HG03108 (cell line): ENCODE measurements around the gene WFDC2.
"Not testable (repeated sequence)": the region's sequence is repeated elsewhere in the genome, so short reads cannot be mapped to it uniquely, and the experiment has no call there.

Source experiments
- ATAC-seq: cut with Tn5 transposase; IDR thresholded peaks from one replicate; pipeline ENCODE4 v1.9.1; 2021; ENCODE audit warnings: moderate library complexity; ENCODE audit not compliant: unreplicated experiment

Gene WFDC2

GRCh38 chr20:45450097-45450818 lies 19.3 kb upstream of the WFDC2 start:
- no peak for ATAC-seq

- ATAC-seq: no peak
Measured at GRCh38 chr20:45452238-45452637, 17.3 kb upstream of the WFDC2 start.

DNA sequence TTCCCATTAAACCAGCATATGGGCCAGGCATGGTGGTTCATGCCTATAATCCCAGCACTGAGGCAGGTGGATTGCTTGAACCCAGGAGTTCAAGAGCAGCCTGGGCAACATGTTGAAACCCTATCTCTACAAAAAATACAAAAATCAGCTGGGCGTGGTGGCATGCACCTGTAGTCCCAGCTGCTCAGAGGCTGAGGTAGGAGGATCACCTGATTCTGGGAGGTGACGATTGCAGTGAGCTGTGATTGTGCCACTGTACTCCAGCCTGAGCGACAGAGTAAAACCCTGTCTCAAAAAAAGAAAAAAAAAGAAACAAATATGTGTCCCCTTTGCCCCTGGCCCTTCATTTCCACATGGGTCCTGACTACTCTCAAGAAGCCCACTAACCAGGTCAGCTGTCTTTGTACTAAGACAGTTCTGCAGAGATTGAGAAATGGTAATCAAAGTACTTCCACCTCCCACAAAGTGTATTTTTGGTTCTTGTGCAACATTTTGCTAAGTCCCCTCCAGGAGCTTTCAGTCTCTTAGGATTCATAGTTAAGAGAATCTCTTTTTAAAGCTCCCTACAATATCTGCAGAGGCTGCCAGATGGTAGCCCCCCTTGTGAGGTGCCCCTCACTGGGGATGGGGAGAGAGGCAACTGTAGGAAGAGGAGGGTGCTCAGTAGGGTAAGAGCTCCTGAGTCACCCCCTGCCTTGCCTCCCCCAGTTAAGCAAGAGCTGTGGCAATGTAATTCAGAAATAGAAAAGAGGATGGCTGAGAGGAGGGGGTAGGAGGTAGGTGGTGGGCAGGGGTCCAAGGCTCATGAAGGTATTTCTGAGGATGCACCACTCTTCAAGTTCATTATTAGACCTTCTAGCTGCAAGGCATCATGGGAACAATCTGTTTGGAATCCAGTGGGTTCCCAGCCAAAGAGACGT lies 16.5 kb upstream of the WFDC2 start:
- no peak for ATAC-seq

- ATAC-seq: no peak
Measured at GRCh38 chr20:45456632-45457031, 12.9 kb upstream of the WFDC2 start.

DNA sequence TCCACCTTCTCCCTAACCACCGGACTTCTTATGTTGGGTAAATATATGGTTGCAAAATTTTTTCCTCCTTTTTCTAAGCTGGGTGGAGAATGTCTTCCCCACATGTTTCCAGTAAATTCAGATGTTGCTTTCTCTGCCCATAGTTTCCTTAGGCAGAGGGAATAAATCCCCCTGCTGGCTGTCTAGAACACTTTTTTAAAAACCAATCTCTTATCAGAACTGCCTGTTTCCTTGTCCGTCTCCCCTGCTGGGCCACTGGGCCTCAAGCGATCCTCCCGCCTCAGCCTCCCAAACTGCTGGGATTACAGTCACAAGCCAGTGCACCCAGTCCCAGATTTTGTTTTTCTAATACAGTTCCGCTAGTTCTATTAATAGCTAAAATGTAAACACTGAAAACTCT lies 9.9 kb upstream of the WFDC2 start:
- no peak for ATAC-seq

GRCh38 chr20:45461225-45461624 lies 8.3 kb upstream of the WFDC2 start:
- no peak for ATAC-seq

DNA sequence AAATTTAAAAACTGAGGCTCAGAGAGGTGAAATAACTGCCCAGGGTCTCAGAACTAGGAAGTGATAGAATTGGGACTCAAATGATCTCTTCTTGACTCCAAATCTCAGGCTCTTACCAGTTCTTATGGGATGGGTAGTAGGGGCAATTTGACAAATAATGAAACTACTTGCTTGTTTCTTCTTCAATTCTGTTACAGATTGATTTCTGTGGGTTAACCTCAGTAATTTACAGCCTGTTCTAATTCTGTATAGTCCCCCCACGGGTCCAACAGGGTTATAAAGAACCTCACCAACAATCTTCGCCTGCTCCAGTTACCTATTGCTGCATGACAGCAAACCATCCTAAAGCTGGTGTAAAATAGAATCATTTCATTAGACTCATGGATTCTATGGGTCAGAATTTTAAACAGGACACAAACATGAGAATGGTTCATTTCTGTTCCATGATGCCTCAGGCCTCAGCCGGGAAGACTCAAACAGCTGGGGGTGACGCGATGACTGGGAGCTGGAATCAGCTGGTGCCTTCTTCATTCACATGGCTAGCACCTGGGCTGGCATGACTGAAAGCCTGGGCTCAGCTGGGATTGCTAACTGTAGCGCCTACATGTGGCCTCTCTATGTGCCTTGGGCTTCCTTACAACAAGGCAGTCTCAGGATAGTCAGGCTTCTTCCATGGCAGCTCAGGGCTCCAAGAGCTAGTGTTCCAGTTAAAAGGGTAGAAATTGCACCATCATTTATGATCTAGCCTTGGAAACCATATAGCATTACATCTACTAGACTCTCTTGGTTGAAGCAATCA lies 6.6 kb upstream of the WFDC2 start:
- no peak for ATAC-seq

- ATAC-seq: no peak
Measured at GRCh38 chr20:45463709-45464108, 5.8 kb upstream of the WFDC2 start.

DNA sequence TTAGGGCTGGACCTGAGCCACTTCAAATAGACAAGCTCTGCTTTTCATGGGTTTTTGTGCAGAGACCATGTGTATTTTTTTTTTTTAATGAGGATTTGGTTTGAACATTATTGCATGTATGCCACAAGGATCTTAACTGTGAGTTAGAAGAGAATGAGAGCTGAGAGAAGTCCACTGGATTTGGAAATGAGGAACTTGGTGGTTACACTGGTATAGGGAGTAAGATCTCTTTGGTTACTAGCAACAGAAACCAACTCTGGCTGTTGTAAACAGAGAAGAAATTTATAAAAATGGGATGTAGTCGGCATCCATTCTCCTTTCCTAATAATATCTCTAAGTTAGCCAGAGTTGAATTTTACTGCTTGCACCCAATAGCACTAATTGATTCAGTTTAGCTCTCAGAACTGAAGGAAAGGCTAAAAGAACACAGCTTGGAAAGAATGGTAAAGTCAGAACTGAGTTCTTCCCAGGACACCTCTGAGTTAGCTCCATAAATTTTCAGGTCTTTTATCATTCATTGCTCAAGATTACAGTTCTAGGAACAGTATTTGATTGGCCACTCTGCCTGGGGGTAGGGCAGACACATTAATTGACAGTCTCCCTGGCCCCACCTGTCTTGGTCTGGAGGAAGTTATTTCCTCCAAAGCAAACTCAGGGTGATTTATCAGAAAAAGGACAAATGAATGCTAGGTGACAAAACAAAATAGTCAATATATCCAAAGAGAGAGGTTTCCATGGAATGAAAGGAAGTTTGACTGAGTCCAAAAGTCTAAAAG lies 3.9 kb upstream of the WFDC2 start:
- no peak for ATAC-seq

- ATAC-seq: no peak
Measured at GRCh38 chr20:45467172-45467571, 2.4 kb upstream of the WFDC2 start.

- no peak for ATAC-seq
Measured at GRCh38 chr20:45467861-45468260, 1.7 kb upstream of the WFDC2 start.

- peak; percentile 60 for ATAC-seq
Measured at GRCh38 chr20:45470262-45470931, 844 bp downstream of the WFDC2 start.

GRCh38 chr20:45470937-45471336 lies 1.4 kb downstream of the WFDC2 start:
- peak; percentile 13 for ATAC-seq

GRCh38 chr20:45472286-45472685 lies 2.7 kb downstream of the WFDC2 start:
- not testable (repeated sequence) for ATAC-seq

DNA sequence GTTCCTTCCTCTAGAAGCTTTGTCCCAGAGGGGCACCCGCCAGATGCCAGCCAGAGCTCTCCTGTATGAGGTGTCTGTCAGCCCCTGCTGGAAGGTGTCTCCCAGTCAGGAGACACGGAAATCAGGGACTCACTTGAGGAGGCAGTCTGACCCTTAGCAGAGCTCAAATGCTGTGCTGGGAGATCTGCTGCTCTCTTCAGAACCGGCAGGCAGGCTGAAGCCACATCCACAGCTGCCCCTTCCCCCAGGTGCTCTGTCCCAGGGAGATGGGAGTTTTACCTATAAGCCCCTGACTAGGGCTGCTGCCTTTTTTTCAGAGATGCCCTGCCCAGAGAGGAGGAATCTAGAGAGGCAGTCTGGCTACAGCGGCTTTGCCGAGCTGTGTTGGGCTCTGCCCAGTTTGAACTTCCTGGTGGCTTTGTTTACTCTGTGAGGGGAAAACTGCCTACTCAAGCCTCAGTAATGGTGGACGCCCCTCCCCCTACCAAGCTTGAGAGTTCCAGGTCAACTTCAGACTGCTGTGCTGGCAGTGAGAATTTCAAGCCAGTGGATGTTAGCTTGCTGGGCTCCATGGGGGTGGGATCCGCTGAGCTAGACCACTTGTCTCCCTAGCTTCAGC lies 8.1 kb downstream of the WFDC2 start:
- not testable (repeated sequence) for ATAC-seq

GRCh38 chr20:45479822-45480221 lies 10.3 kb downstream of the WFDC2 start:
- ATAC-seq: no peak

GRCh38 chr20:45484676-45485075 lies 15.1 kb downstream of the WFDC2 start:
- ATAC-seq: no peak

DNA sequence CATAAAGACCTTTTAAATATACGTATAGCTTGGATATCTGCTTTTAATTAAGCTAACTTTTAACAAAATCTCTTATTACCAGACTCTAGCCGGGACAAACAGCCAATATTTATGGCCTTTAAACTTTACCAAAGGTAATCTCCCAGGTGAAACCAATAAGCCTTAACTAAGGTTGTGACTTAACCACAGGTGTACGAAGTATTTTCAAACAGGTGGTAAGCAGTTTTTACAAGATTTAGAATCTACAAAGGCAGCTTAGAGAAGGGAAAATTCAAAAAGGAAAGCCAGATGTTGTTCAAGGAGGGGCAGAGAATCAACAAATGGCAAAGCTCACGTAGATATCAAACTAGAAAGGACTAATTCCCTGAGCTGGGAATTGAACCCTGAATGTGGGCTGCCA lies 15.8 kb downstream of the WFDC2 start:
- ATAC-seq: no peak

GRCh38 chr20:45487231-45487635 lies 17.7 kb downstream of the WFDC2 start:
- no peak for ATAC-seq
